ENCODE measurements around the gene PELI1. TPM values are rescaled to one million over a fixed set of nuclear protein-coding genes. Genes with fewer than 3 reads are reported as not detected.

Gene PELI1
- 122 and 123 TPM in 2 replicates for total RNA-seq (2014; rRNA removed; shearing (Covaris generic))

- DNase-seq (ENCODE audit: low spot score) = peak; percentile 99
Measured at GRCh38 chr2:64144057-64145013, at the start of gene PELI1. Gene PELI1, minus strand, starts transcription at chr2:64144420. Its CDS starts 36,110 bp downstream, at chr2:64108310.

GRCh38 chr2:64193491-64193890, 49.3 kb upstream of the PELI1 start:
- DNase-seq (ENCODE audit: low spot score) = no peak

- DNase-seq (ENCODE audit: low spot score) = no peak
Measured at GRCh38 chr2:64192664-64193105, 48.5 kb upstream of the PELI1 start.

GRCh38 chr2:64192125-64192479, 47.9 kb upstream of the PELI1 start:
- no peak for DNase-seq (ENCODE audit: low spot score)

- no peak for DNase-seq (ENCODE audit: low spot score)
Measured at GRCh38 chr2:64189586-64189985, 45.4 kb upstream of the PELI1 start.

DNA sequence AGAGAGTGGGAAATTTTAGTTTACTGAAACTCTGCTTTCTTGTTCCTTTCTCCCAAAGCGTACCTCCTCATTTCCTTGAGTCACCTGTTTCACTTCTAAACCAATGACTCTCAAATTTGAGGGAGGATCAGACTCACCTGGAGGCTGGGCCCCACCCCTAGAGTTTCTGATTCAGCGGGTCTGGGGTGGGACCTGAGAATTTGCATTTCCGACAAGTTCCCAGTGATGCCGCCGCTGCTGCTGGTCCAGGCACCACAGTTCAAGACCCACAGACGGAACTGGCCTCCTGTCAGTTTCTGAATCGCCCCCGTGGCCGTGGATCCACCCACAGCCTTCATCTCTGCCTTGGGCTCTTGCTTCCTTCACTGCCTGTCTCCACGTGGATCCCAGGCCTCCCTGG, 44.9 kb upstream of the PELI1 start:
- DNase-seq (ENCODE audit: low spot score) = no peak

DNA sequence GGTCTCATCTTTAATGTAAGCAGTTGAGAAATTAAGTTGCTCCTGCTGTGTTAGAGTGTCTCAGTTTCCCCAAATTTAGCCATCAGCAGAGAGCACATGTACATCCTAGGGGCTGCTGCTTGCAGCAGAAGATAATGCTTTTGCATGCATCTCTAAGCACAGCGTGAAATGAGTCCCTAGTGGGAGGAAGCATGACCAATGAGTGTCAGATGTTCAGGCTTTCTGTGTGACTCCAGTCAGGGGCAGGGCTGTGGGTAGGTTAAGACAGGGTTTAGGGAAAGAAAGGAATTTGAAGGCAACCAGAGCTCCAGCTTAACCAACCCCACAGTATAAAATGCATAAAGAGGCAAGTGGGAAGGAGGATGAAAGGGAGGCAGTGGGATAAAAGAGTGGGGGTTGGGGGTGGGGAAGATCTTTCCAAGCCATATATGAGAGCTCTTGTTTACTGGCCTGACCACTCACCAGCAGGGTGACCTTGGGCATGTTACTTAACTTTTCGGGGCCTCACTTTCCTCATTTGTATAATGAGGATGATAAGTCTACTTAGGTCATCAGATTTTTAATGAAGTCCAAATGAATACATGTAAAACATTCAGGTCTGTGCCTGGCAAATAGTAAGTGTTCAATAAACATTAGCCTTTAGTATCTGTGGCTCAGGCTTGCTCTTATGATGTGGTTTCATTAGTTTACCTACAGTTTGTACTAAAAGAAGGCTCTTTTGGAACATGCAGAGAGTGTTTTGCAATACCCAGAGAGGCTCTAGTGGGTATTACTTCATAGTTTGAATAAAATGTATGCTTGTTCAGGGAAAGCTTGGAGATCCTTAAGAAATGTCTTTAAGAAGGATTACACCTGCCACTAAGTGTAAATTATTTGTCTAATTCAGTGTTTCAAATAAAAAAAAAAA, 42.7 kb upstream of the PELI1 start:
- DNase-seq (ENCODE audit: low spot score) = no peak

DNA sequence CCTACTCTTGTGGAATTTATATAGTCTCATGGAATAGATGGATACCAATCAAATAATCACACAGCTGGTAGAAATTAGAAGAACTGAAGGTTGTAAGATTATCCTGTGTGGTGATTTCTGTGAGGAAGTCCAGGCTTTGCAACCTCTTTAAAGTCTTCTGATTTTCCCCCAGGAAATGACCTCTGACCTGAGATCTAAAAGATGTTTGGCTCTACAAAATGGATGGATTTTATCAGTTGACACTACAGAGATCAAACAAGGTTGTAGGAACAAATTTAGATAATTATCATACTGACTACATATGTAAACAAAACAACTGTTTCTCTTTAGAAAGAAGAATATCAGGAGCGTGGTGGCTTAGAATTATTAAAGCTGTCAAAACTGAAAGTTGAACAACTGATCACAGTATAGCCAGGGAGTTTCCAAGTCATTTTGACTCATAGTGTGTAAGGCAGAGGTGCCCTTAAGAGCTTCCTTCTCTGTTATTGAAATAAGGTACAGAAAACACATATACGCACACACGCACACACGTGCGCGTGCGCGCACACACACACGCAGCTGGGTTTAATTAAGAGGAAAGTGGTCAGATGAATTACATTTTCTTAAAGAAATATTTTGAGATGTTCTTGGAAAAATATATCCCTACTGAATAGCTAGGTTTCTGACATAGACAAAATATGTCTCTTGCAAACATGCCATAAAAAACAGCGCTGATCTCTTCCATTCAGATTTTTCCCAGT, 35.5 kb upstream of the PELI1 start:
- peak; percentile 22 for DNase-seq (ENCODE audit: low spot score)

- DNase-seq (ENCODE audit: low spot score) = no peak
Measured at GRCh38 chr2:64177315-64177714, 33.1 kb upstream of the PELI1 start.

- no peak for DNase-seq (ENCODE audit: low spot score)
Measured at GRCh38 chr2:64175419-64176197, 31.4 kb upstream of the PELI1 start.

DNA sequence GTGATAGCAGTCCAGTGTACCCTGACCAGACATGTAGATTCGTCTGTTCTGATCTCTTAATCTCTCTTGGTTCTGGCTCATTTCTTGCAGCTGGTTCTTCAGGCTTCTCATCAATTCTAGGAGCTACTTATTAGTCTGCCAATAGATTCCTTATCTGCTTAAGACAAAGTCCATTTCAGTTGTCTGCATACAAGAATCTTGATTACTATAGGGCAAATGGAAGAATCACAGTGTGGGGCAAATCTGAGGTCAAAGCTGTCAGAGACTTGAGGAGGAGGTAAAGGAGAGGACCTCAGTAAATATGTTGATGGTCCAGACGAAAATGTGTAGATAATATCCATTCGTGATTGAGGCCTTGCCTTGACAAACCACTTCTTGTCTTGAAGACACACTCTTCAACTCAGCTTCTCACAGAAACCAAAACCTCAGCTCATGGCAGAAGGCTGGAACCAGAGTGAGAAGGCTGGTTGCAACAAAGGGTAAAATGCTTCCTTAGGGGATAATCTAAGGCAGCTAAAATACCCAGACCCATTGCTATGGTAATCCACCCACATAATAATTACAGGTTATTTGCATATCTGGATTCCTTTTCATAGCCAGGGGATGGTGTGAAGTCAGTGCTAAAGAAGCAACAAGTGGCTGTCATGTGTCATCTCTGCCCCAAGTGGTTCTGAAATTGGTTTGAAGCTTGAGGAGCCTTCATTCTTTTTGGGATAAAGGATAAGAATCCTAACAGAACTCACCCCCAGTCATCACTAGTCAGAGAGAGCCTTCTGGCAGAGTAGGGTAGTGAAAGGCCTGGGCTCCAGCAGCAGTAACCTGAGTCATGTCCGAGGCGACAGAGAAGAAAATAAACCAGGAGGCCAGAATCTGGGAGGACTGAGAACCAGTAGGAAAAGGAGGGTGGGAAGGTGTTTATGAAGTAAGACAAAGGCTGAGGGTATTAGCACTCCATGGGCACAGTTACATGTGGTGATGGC, 29.2 kb upstream of the PELI1 start:
- no peak for DNase-seq (ENCODE audit: low spot score)

- no peak for DNase-seq (ENCODE audit: low spot score)
Measured at GRCh38 chr2:64168756-64169155, 24.5 kb upstream of the PELI1 start.

GRCh38 chr2:64168201-64168600, 24.0 kb upstream of the PELI1 start:
- no peak for DNase-seq (ENCODE audit: low spot score)

DNA sequence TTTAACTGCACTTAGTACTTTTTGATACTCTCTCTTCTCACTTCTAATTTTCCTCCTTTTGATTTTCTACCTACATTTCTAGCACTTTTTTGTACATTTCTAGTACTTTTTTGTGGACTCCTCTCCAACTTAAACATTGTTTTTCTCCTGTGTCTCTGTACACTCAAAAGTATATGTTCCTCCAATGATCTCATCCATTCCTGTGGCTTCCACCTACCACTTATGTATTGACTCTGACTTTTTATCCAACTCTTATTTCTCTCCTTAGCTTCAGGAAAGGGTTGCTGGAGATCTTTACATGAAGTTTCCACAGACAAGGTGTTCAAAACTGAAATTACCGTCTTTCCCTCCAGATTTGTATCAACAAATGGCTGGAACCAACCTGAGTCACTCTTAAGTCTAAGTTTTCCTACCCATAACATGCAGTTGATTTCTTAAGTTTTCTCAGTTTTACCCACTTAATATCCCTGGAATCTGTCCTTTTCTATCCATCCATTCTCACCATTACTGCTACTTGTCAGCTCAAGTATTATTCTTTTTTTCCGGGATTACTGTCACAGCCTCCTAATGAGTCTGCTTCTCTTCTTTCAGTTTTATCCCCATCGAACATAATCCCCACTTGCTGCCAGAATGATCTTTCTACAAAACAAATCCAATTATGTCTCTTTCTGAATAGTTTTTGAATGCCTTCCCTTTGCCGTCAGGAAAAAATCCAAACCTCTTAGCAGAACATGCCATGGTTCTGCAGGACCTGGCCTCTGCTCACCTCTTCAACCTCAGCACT, 22.6 kb upstream of the PELI1 start:
- DNase-seq (ENCODE audit: low spot score) = no peak

DNA sequence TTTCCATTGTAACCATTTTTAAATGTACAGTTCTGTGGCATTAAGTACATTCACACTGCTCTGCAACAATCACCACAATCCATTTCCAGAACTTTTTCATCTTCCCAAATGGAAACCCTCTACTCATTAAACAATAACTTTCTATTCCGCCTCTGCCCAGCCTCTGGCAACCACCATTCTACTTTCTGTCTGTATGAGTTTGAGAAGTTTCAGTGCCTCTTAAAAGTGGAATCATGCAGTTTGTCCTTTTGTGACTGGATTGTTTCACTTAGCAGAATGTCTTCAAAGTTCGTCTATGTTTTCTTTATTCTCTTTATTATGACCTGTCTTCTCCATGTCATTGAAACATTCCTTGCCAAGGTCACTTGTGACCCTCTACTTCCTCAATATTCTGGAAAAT, 22.0 kb upstream of the PELI1 start:
- no peak for DNase-seq (ENCODE audit: low spot score)

DNA sequence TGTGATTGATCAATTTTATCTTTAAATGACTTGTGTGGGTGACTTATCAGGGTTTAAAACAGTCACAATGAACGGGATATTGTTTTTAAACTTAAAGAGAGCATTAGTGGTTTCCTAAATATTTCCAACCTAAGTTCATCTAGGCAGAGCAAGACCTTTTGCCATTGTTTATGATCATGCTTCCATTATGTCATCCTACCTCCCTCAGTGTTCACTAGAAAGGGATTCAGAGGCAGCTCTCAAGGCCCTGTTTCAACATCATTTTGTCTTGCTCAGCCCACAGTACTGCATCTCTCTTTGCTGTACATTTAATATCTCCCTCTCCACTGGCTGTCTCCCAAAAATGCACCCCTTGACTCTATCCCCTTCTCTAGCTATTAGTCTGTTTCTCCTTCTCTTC, 21.5 kb upstream of the PELI1 start:
- no peak for DNase-seq (ENCODE audit: low spot score)

DNA sequence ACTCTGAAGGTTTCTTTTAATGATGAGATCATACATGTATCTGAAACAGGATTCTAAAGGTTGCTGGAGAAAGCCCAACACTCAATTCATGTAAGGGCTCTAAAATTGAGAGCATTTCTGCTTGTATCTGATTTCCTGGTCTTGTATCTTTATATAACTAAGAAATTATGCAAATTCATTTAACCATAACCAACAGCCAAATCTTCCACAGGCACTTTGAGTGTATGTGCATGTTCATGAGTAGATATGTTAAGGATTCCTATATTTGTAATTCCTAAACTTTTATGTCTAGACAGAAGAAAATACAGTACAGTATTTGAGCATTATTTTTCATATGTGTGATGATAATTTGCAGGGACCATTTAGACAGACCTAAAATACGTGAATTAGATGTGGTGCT, 20.4 kb upstream of the PELI1 start:
- no peak for DNase-seq (ENCODE audit: low spot score)

GRCh38 chr2:64162516-64162915, 18.3 kb upstream of the PELI1 start:
- no peak for DNase-seq (ENCODE audit: low spot score)

DNA sequence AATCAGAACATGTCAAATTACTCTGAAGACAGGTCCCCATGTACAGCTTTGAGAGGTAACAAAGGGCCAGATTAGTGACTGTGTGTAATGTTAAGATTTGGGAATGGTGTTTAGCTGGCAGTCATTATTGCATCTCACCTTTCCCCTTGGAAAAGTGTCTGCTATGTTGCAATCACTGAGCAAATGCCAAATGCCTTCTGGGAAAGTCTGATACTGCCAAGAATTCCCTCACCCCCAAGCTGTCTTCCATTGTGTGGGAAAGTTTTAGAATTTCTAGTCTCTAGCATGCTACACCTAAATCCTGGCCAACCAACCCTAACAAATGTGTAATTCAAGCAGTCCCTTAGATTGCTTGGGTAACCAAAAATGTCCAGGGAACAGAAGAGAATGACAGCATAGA, 13.6 kb upstream of the PELI1 start:
- peak; percentile 17 for DNase-seq (ENCODE audit: low spot score)

Measured in HT-29 (cell line).